Tongue (tissue), 2 donors: ENCODE results near the gene MYH7. TPM values are rescaled to one million over a fixed set of nuclear protein-coding genes. Genes with fewer than 3 reads are reported as not detected.
"Not testable (repeated sequence)": the region's sequence is repeated elsewhere in the genome, so short reads cannot be mapped to it uniquely, and the experiment has no call there.

ENCODE experiments used
- DNase-seq: peaks from one replicate; pipeline ENCODE4 v3.0.0-alpha.2; 2015
- total RNA-seq: library from RNA; depleted of rRNA; stranded (reverse); fragments of >200 nt; gene quantifications from one replicate; pipeline ENCODE4 v1.2.3, GENCODE V29; 2014

Gene MYH7
- 218 TPM for total RNA-seq

DNA sequence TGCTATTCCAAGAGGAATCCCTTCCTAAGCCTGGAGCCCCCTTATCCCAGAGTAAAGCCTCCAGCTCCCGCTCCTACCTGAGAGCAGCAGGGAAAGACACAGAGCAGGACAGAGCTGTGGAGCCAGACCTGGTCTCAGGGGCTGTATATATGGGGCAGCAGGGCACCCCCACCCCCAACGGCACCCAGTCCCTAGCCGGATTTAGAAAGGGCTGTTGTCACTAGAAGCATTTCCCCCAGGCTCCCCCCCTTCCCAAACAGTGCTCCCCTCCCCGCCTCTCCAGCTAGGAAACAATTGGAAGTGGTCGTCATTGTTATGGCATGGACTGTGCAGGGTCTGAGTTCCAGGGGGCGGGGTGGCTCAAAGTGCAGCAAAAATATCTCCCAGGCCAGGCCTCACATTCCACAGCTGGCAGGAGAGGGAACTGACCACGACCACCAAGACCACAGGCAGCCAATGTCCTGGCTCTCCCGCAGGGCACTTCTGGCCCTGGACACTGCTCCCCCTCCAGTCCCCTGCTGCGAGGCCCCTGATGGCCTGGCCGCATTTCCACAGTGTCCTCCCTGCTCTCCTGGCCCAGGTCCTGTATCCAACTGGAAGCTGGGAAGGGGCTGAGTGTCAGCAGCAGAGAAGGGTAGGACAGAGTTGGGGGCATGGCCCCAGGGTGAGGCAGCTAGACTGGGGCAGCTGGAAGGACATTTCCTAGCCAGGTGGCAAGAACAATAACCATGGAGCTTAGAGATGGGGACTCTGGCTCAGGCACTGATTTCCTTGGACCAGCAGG, at the start of gene MYH7:
Gene MYH7 (minus strand): TSS at position 118 of the 784 bp plus-strand sequence. CDS start 1,928 bp downstream, outside the sequence.
- peak; percentile 30 for DNase-seq

DNA sequence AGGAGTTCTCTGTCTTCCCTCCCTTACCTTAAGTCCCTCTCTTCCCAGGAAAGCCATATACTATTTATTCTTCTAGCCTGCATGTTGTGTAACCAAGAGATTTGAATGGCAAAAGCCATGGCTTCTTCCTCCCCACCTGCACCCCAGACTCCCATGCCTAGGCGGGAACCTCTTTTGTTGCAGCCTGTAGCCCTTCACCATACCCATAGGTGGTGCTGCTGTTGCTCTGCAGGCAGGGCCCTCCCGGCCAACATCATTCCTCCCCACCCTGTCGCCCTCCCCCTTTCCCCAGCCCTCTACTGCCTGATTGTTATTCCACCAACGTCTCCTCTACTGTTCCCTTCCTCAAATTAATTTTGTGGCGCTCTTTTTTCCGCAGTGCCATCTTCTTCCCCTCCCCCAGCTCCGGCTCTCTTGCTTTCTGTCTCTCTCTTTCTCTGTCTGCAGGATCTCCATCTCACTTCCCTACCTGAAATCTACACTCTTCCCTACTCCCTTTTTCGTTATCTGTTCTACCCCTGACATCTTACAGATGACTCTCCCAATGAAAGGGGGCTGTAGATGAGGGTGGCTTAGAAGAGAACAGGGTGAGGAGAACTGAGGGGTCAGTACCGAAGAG, 47.9 kb upstream of the MYH7 start:
- peak; percentile 19 for DNase-seq

DNA sequence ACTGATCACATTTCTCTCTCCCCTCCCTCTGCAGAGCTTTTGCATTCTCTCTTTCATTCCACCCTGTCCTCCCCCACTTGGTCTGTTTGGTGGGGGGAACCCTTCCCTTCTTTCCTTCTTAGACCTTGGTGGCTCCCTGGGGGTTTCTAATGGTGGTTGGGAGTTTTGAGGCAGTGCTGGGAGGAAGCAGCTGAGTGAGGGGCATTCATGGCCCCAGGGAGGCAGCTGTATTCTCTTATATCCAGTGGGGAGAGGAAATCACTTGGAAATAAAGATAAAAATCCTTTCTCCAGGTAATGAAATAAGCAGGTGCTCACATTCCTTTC, 47.3 kb upstream of the MYH7 start:
- DNase-seq = no peak

DNA sequence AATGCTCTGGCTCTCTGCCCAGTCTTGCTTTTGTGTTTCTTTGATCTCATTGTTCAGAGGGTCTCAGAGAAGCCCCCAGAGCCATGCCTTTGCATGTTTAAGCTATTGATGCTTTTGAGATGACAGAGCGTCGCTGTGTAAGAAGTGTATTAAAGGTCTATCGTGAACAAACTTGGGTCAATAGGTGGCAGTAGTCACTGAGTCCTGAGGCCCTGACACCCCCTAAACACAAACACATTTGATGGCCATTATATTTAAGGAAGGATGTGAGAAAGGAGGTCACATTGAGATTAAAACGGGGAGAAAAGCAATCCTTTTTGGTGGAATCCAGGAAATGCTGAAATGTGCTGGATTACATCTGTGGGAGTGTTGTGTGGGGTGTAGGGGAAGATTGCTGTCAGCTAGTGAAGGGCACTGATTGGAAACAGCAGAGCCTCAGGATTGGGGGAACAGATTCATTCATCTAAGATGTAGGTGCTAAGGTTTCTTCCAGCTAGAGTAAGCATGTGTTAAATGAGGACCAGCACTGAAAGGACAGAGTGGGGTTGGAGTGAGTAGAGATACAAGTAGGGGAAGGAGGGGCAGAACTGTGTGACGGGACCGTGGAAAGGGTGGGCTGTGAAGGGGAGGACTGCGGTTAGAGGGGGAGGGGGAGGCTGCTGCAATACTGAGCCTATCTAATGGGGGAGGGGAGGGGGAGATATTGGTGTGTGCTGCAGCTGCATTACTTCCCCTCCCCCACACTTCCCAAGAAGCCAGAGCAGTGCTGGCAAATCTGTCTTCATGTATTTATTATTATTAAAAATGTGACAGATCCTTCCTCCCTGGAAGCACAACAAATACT, 46.7 kb upstream of the MYH7 start:
- no peak for DNase-seq

DNA sequence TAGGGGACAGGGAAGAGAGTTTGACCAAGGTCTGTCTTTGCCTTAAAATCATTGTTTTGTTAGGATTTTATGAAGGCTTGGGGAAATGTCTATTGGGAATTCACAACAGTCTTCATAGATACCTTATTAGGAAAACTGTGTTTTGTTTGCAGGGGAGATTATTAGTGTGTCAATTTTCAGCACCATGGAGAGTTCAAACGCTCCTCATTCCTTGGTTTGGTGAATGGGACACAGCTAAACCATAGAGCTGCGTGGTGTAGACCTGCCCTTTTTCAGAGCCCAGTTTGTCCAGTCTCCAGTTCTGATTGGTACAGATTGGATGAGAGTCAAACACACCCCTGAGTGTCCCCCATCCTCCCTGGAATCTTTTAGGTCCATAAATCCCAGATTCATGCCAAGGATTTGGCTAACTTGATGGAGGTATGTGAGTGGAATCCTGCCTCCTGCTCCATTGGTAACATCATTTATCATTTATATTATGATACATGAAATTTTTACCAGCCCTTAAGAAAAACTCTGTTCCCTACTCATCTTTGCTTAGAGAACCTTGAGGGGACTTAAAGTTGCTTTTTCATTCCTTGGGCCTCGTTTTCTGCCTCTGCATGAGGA, 46.0 kb upstream of the MYH7 start:
- peak; percentile 54 for DNase-seq

DNA sequence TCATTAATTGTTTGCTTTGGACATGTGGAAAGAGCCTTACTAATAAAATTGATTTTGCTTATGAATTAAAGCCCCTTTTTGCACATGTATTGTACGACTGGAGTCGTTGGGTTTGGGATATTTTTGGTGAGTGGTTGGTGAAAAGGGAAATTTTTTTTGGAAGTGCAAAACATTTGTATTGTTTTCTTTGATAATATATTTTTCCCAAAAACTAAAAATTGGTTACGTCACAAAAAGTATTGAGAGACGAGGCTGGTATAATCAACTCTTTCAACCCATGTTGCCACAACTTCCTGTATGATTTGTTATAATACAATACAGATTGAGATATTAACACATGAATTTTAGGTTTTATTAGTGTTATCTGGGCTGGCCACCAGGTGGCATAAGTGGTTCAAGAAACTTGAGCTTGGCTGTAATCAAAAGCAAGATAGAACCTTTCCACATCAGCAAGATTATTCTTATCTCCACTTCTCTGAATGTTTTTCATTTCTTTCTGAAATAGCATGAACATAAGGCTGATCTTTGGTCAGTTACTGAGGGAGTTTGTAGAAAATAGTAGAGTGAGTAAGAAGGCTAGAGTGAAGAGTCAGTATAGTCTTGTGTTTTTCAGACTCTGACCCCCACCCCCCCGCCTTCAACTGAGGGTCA, 42.8 kb upstream of the MYH7 start:
- peak; percentile 81 for DNase-seq

DNA sequence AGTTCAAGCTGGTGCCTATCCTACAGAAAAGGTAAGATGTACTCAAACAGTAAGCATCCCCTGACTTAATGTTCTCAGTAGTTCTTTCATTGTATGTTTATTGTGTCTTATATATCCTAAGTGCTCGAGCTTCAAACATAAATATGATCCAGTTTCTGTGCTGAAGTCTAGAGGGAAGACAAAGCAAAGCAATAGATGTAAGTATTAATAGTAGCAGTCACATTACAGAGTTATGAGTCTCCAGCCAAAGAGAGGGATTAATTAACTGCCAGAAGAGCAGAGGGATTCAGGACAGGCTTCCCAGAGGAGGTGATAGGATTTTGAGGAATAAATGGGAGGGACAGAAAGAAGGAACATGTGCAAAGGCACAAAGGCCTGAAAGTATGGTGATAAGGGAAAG, 35.5 kb upstream of the MYH7 start:
- DNase-seq = no peak

DNA sequence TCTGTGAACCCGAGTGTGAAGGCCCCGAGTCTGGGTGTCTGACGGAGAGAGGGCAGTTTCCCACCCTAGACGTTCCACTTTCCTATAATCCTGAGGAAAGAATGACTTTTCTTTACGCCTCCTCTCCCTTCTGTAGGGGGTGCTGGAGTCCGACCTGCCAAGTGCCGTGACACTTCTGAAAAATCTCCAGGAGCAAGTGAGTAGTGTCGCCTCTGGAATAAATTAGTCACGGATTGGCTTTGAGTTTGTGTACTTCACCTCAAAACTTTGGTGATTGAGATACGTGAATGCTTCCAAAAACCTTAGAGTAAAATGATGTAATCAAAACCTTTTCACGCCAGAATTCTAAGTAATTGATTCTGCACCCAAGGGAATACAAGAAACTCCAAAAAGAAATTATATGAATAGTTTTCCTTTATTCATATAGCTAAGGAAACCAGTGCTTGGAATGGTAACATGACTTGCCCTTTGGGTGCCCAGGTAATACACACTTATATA, 34.5 kb upstream of the MYH7 start:
- DNase-seq = no peak

DNA sequence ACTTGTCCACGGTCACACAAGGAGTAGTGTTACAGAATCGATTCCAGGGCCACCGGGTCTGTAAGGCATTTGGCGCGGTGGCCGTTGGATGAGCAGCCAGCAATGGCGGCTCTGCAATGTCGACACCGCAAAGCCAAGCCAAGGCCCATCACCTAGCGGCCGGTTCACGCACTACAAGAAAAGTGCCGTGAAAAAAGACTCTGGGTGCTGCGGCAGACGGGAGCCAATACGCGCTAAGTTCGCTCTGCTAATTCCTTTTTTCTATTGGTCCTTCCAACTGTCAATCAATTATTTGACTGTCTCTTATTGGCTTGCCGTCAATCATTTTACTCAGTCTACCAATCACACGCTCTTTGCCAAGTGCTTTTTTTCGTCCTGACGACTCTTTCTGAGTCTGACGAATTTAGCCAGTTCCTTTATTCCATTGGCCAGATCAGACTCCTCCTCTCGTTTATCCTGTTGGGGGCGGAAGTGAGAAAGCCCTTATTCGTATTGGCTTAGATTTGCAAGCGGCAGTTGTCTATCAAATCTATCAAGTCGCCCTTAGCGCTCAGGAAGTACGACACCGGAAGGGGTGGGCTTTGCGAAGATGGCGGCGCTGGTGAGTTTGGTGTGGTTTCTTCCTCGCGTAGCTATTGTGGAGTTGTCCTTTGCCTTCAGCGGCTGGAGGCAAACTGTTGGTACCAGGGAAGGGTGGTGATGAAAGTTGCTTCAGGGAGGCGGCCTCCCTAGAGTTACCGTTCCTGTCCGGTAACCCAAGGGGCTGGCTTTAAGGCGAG, 33.9 kb upstream of the MYH7 start, which contains the start of gene NGDN:
Gene NGDN (plus strand): TSS at position 577 of the 779 bp plus-strand sequence. CDS start 13 bp downstream, at position 590.
- DNase-seq = peak; percentile 100

DNA sequence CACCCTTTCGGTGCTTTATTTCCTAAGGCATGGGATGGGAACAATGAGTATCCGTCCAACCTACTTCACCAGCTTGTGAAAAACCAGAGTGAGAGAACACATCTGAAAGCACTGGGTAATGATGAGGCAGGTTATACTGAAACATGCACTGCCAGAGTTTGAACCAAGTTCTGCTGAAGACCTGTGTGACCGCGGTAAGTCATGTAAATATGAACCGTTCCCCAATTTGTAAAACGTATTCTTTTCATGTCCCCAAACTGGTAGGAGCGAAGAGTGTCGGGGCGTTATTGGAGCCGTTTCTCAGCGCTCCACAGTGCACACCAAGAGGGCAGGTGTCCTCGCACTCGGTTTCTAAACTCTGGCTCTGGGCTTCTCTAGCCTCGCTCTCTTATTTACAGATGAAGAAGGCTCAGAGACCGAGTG, 33.3 kb upstream of the MYH7 start:
- DNase-seq = no peak

DNA sequence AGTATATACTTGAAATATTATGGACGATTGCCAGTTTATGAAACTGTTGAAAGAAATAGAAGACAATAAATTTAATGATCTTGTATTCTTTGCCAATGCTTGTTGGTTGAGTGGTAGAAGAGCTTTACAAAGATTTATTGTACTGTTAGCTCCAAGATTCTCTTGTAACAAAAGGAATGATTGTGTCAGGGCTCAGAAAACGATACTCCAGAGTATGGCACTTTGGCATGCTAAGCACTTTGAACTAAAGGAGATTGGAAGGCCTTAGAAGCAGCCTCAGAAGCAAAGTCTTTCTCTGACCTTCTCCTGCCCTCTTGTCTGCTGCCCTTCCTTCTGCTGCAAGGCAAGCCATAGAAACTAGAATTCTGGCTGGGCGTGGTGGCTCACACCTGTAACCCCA, 29.8 kb upstream of the MYH7 start:
- DNase-seq = no peak

DNA sequence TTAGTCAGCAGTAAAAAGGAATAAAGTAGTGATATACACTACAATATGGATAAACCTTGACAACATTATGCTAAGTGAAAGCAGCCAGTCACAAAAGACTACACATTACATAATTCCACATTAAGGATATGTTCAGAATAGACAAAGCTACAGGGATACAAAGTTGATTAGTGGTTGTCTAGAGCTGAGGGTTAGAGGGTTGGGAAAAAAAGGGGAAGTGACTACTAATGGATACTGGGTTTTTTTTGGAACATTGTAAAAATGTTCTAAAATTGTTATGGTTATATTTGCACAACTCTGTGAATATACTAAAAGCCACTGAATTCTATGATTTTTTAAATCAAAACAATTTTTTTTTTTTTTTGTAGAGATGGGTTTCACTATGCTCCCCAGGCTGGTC, 29.2 kb upstream of the MYH7 start:
- DNase-seq = no peak

DNA sequence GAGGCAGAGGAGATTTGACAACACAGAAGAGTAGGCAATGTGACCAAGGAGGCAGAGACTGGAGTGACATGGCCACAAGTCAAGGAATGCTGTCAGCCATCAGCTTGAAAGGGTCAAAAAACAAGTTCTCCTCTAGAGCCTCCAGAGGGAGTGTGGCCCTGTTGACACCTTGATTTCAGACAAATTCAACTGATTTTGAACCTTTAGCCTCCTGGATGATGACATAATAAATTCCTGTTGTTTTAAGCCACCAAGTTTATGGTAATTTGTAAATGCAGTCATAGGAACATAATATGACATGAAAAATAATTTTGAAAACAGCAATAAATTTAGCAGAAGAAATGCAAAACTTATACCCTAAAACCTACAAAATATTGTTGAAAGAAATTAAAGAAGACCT, 25.5 kb upstream of the MYH7 start:
- DNase-seq = no peak

DNA sequence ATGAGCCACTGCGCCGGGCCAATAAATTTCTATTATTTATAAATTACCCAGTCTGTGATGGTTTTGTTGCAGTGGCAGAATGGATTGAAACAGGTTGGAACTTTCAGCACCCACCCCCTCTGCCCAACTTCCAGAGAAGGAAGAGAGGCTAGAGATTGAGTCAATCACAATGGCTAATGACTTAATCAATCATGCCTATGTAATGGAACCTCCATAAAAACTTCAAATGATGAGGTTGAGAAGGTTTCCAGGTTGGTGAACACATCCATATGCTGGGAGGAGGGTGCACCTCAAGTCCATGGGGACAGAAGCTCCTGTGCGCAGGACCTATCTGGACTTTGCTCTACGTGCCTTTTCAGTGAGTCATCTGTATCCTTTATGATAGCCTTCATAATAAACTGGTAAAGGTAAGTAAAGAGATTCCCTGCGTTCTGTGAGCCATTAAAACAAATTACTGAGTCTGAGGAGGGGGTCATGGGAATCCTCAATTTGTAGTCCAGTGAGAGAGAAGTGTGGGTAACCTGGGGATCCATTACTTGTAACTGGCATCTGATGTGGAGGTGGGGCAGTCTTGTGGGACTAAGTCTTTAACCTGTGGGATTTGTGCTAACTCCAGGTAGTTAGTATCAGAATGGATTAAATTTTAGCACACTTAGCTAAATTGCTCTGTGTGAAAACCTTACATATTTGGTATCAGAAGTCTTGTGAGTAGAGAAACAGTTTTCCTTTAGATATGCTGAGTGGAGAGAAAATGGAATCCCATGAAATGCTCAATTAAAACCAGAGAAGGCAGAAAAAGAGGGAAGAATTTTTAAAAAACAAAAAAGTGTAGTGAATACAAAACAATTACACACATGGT, 22.4 kb upstream of the MYH7 start:
- no peak for DNase-seq

DNA sequence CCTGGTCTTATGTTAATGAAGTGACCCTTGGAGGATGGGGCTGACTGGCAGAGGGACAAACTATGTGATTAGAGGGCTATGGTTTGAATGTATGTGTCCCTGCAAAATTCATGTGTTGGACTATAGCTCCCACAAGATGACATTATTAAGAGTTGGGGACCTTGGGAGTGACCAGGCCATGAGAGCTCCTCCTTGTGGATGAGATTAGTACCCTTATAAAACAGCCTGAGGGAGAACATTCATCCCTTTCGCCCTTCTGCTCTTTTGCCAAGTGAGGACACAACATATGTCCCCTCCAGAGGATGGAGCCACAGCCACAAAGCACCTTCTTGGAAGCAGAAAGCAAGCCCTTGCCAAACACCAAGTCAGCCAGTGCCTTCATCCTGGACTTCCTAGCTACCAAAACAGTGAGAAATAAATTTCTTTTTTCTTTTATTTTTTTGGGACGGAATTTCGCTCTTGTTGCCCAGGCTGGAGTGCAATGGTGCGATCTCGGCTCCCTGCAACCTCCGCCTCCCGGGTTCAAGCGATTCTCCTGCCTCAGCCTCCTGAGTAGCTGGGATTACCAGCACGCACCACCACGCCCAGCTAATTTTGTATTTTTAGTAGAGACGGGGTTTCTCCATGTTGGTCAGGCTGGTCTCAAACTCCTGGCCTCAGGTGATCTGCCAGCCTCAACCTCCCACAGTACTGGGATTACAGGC, 21.6 kb upstream of the MYH7 start:
- not testable (repeated sequence) for DNase-seq

DNA sequence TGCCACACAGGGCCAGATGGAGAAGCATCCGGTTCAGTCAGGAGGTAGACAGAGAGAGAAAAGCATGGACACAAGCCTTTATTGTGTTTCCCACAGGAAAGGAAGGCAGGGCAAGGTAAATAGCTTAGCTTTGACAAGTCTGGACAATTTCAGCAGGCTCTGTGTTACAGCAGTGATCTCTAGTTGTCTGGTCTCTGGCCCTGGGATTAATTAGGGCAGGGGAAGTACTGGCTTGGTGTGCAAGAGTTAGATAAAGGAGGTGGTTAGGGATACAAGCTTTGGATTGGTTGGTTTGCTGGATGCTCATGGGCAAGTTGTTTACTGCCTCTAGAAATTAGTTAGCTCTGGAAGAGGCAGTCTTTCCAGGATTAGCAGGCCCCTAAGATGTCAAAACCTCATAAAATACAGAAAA, 19.0 kb upstream of the MYH7 start:
- no peak for DNase-seq

DNA sequence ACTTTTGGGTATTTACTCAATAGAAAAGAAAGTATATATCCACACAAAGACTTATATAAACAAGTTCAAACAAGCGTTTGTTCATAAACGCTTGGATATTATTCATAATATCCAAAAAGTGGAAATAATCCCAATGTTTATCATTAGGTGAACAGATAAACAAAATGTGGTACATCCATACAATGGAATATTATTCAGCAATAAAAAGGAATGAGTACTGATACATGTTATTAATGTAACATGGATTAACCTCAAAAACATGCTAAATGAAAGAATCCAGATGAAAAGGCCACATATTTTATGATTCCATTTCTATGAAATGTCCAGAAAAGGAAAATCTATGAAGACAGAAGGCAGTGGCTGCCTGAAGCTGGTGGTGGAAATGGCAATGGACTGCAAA, 16.8 kb upstream of the MYH7 start:
- no peak for DNase-seq

DNA sequence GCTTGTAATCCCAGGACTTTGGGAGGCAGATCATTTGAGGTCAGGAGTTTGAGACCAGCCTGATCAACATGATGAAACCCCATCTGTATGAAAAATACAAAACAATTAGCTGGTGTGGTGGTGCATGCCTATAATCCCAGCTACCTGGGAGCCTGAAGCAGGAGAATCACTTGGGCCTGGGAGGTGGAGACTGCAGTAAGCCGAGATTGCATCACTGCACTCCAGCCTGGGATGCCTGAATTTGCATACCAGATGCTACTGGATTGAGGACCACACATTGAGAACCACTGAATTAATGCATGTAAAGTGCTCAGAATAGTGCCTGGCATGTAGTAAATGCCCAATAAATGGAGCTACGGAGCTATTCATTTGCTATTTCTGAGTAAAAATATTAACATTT, 14.9 kb upstream of the MYH7 start:
- DNase-seq = no peak

DNA sequence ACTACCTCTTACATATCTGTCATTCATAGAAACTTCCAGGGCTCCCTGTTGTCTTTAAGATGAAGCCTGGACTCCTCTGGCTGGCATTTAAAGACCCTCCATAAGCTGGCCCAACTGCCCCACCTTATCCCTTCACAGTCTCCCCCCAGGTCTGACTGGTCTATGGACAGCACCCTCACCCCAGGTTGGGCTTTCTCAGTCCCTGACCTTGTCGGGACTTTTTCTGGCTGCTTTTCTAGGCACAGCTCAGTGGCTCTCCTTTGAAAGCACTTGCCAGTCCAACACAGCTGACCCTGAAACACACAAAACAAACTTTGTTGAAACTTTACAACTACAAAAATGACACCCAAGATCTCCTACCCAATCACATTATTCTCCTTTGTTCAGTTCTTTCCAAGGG, 13.9 kb upstream of the MYH7 start:
- no peak for DNase-seq
